Neutrophil (primary cell): ENCODE data around the gene ZXDC.

ENCODE experiments used
- H3K27ac ChIP-seq: fragments of 200-600 bp; sonication (generic); 2 replicates; pipeline ENCODE4 v1.5.1; 2016; ENCODE audit warnings: mild to moderate bottlenecking, moderate library complexity
- H3K27me3 ChIP-seq: fragments of 200-600 bp; sonication (generic); 2 replicates; pipeline ENCODE4 v1.6.0; 2016; ENCODE audit warnings: mild to moderate bottlenecking
- H3K36me3 ChIP-seq: fragments of 200-600 bp; sonication (generic); 2 replicates; pipeline ENCODE4 v1.5.1; 2017
- H3K4me1 ChIP-seq, 2 experiments: fragments of 200-600 bp in 1 of 2; sonication (generic) in 1 of 2; 1 replicate in 1 of 2; 2 replicates in 1 of 2; pipeline versions ENCODE4 v1.5.1 to v1.6.1; 2013 to 2016; ENCODE audit warnings: low read depth in 1 of 2, low read length in 1 of 2, mild to moderate bottlenecking in 1 of 2, moderate library complexity in 1 of 2; ENCODE audit not compliant: control insufficient read depth in 1 of 2, insufficient read depth in 1 of 2
- H3K4me3 ChIP-seq, 2 experiments: fragments of 200-600 bp in 1 of 2; sonication (generic) in 1 of 2; 1 replicate in 1 of 2; 2 replicates in 1 of 2; pipeline ENCODE4 v1.5.1; 2013 to 2016; ENCODE audit warnings: low read depth in 1 of 2, low read length in 1 of 2, mild to moderate bottlenecking in 1 of 2, moderate library complexity in 1 of 2
- H3K9me3 ChIP-seq: fragments of 200-600 bp; sonication (generic); 2 replicates; pipeline ENCODE4 v1.5.1; 2016
- TF ChIP-seq, protein P1 (sequence below): fragments of 200-600 bp; sonication (generic); IDR thresholded peaks from 2 replicates; pipeline ENCODE4 v1.5.1; 2016; ENCODE audit warnings: antibody characterized with exemption

ZXDC gene

DNA sequence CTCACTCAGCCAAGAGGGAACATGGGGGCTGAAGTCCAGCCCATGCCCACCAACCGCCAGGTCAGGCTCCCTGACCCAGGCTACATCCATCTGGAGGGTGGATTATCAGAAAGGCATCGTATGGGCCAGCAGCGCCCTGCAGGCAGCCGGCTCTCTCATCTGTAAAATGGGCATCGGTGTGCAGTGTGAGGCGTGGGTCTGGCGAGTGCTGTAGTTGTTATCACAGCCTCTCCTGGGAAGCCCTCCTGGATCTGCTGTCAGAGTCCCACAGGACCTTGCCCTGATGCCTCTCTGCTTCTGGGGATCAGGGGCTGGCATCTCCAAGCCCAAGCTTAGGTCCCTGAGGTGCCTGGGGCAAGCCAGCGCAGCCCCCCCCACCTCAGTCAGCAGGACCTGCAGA is 53.6 kb downstream of the ZXDC start:
- Histone ChIP-seq H3K4me3 (no peak overlapping the region), H3K4me1 (no peaks in the 10 kb centered on the region), H3K36me3 (no peaks in the 10 kb centered on the region), H3K9me3 (no peaks in the 10 kb centered on the region), H3K27me3 (peaks cover 14% of the 10 kb centered on the region), H3K27ac (no peak overlapping the region)
- TF ChIP-seq, protein P1, sequence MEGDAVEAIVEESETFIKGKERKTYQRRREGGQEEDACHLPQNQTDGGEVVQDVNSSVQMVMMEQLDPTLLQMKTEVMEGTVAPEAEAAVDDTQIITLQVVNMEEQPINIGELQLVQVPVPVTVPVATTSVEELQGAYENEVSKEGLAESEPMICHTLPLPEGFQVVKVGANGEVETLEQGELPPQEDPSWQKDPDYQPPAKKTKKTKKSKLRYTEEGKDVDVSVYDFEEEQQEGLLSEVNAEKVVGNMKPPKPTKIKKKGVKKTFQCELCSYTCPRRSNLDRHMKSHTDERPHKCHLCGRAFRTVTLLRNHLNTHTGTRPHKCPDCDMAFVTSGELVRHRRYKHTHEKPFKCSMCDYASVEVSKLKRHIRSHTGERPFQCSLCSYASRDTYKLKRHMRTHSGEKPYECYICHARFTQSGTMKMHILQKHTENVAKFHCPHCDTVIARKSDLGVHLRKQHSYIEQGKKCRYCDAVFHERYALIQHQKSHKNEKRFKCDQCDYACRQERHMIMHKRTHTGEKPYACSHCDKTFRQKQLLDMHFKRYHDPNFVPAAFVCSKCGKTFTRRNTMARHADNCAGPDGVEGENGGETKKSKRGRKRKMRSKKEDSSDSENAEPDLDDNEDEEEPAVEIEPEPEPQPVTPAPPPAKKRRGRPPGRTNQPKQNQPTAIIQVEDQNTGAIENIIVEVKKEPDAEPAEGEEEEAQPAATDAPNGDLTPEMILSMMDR, result no peak

DNA sequence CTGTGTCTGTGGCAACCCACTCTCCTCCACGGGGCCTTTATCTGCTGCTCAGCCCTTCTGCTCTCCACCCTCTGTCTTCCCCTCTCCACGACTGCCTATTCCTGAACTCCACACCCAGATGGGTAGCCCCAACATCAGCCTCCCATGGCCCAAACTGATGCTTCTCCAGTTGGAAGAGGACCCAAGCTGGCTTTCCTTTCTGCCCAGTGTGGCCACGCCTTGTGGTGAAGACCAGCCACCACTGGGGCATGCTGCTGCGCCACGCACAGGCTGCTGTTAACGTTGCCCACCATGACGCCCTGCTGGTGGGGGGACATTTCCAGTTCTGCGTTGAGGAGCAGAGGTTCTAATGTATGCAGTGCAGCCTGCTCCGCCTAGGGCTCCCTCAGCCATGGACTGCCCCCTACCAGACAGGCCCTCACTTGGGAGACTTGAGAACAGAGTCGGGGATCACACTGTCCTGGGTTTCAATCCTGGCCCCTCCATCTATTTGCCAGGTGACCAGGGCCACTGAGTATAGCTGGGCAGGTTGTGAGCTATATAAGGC is 54.0 kb downstream of the ZXDC start:
- no peaks in the 10 kb centered on the region for H3K9me3 ChIP-seq
- peaks cover 19% of the 10 kb centered on the region for H3K27me3 ChIP-seq
- TF ChIP-seq, protein P1, result no peak
- no peaks in the 10 kb centered on the region for H3K36me3 ChIP-seq
- H3K4me3 ChIP-seq, result no peak overlapping the region
- H3K27ac ChIP-seq, result no peak overlapping the region
- H3K4me1 ChIP-seq, result no peaks in the 10 kb centered on the region

DNA sequence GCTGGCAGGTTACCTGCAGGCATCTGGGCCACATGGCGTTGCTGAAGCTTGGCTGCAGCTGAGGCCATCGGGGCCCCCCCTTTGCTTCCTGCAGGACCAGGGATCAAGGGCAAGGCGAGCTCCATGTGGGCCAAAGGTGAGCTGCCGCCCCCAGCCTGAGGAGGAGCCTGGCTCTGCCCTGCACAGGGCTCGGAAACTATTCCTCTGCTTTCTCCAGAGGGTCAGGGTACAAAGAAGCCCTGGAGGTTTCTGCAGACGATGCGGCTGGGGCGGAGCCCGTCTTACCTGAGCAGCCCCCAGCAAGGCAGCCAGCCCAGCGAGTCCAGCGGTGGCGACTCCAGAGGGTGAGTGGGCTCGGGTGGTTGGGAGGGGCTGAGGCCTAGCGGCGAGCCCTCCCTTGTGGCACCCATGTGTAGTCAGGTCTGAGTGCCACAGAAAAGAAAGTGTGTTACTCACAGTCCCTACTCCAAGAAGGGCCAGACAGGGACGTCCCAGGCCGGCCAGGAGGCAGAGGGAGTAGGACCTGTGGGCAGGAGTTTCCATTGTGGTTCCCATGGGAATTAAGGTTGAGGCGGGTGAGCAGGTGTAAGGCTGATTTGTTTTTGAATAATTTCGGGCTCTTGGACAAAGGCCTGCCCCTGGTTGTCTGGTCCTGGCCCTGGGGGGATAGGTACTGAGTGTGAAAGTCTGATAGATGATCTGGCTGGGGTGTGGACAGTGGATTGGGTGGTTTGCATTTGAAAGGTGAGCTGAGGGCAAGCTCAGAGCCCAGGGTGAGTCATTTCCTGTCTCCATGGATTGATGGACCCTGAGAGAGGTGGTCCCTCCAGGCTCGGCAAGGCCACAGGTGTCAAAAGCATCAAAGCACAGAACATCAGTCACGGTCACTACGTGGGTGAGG is 55.6 kb downstream of the ZXDC start:
- Histone ChIP-seq H3K4me3 (no peak overlapping the region), H3K27me3 (peaks cover 33% of the 10 kb centered on the region), H3K36me3 (no peaks in the 10 kb centered on the region), H3K9me3 (no peaks in the 10 kb centered on the region), H3K27ac (no peak overlapping the region), H3K4me1 (no peaks in the 10 kb centered on the region)
- TF ChIP-seq, protein P1, result no peak

DNA sequence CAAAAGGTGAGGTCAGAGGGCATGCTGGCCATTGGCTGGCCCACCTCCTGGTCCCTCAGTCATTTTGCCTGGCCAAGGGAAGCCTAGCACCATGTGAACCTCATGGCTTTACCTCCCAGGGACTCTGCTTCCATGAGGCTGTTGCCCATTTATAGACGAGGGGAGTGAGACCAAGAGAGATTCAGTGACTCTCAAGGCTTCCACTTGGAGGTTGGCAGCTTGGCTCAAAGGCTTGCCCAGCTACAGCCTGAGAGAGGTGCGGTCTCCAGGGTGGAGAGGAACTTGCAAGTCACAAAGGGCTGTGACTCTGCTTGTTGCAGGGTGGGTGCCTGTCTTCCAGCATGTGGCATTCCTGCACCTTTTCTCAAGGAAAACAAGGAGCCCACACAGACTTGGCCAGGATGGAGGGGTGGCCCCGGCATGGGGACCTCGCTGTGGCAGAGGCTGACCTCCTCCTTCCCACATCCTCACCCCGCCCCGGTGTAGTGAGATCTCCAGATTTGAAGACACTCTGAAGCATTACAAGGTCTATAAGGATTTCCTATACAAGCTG is 56.5 kb downstream of the ZXDC start:
- H3K4me1 ChIP-seq, result no peaks in the 10 kb centered on the region

DNA sequence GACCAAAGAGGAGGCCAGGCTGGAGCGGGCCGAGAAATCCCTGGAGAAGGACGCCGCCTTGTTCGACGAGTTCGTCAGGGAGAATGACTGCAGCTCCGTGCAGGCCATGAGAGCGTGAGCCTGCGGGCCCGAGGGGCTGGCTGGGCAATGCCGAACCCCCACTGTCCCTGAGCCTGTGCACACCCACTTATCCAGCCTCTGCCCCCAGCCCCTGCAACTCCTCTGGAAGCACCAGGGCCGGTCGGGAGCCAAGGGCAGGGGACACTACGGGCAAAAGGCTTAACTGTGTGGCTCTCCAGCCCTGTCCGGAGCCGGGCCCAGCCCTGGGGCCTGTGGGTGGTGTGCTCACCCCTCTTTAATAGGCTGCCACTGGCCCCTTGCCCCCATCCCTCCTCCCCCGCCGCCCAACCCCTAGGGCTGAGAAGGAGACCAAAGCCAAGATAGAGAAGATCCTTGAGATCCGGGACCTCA is 57.0 kb downstream of the ZXDC start:
- TF ChIP-seq, protein P1, result no peak
- peaks cover 33% of the 10 kb centered on the region for H3K27me3 ChIP-seq
- no peak overlapping the region for H3K27ac ChIP-seq
- H3K9me3 ChIP-seq, result no peaks in the 10 kb centered on the region
- H3K4me1 ChIP-seq, result no peaks in the 10 kb centered on the region
- H3K4me3 ChIP-seq, result no peak overlapping the region
- no peaks in the 10 kb centered on the region for H3K36me3 ChIP-seq

More for the DNA sequence above, 56.5 kb downstream of the ZXDC start:
- Histone ChIP-seq H3K27me3 (peaks cover 33% of the 10 kb centered on the region), H3K4me3 (no peak overlapping the region), H3K36me3 (no peaks in the 10 kb centered on the region), H3K9me3 (no peaks in the 10 kb centered on the region), H3K27ac (no peak overlapping the region)
- TF ChIP-seq, protein P1, result no peak
